HEK293T (cell line): ENCODE measurements around the gene P3H3.

ENCODE experiments used
- FOXM1 ChIP-seq: fragments of 450-650 bp; IDR thresholded peaks from 2 replicates; pipeline ENCODE4 v1.6.1; 2017; ENCODE audit warnings: mild to moderate bottlenecking, borderline replicate concordance
- PKNOX1 ChIP-seq: fragments of 450-650 bp; IDR thresholded peaks from 2 replicates; pipeline ENCODE4 v1.6.1; 2016
- SUZ12 ChIP-seq: fragments of 450-650 bp; IDR thresholded peaks from 2 replicates; pipeline ENCODE4 v1.6.1; 2016; ENCODE audit warnings: mild to moderate bottlenecking
- TARDBP ChIP-seq: fragments of 450-650 bp; IDR thresholded peaks from 2 replicates; pipeline ENCODE4 v1.6.1; 2016

GRCh38 chr12:6869049-6870021 is 41.1 kb downstream of the P3H3 start:
- TF ChIP-seq PKNOX1 (no peak), TARDBP (no peak), FOXM1 (no peak), SUZ12 (no peak)
